T47D (cell line): ENCODE measurements around the gene PIP5K1A.
"Not testable (repeated sequence)": the region's sequence is repeated elsewhere in the genome, so short reads cannot be mapped to it uniquely, and the experiment has no call there.

ENCODE experiments used
- DNase-seq, 2 experiments: peaks; one replicate each; pipeline versions ENCODE4 v3.0.0 to v3.0.0-alpha.2; 2011 to 2012; ENCODE audit warnings: low read depth in 1 of 2, low spot score in 1 of 2
- JUND ChIP-seq: IDR thresholded peaks from 2 replicates; pipeline ENCODE4 v1.6.1; 2012; ENCODE audit warnings: low read depth
- in situ Hi-C: cut with HindIII; loops from 2 replicates; pipeline ENCODE4 v1.10.0; 2016; ENCODE audit warnings: low sequenced_read_pairs, low pct_unique_long_range_greater_than_20kb

The PIP5K1A gene

DNA sequence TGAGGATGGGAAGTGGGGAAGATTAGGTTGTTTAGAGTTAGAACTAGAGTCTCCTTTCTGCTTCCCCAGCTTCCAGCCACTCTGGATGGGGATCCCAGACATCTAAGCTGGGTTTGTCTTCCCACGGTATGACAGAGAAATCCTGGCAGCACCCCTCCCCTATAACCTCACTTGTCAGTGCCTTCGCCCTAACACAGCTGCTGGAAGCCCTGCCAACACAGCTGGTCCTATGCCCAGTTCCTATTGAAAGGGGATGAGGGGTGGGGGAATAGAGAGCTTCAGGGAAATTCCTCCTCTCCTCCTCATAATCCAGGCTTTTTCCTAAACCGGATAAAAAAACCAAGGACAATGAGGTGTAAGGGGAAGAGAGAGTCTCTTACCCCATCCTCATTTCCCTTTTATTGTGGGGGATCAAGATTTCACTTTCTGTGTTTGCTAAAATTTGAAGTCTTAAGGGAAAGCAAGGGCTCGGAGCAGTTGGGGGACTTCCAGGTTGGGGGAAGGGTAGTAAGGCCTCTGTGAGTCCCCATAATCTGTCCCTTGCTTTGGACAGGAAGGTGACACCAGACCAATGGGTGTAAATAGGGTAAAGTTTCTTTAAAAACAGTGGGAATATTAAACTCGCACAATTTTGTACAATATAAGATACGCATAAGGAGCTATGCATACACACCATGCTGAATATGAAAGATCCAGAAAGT is 23.2 kb upstream of the PIP5K1A start:
- in situ Hi-C loops: no loop called here
- no peak for DNase-seq
- no peak for TF ChIP-seq JUND

DNA sequence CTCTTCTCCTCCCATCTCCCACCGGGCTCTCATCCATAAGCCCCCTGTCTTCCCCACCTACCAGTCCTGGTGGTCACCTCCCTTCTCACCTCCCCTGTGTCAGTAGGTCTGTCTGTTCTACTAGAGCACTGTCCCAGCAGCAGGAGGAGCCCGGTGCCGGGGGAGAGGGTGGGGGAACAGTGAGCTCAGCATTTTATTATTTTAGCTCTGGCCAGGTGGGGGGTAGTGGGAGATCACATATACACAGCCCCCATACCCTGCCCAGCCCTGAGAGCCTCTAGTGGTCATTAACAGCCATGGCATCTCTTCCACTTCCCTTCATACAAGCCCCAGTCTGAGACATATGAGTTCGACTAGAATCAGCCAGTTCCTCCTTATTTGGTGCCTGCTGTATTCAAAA is 22.5 kb upstream of the PIP5K1A start, which contains the start of gene TMOD4:
TSS of gene TMOD4 (minus strand) at position 119 of the 400 bp plus-strand sequence. CDS start 1,106 bp downstream, outside the sequence.
- no peak for DNase-seq
- in situ Hi-C loops: no loop called here
- TF ChIP-seq JUND: no peak

DNA sequence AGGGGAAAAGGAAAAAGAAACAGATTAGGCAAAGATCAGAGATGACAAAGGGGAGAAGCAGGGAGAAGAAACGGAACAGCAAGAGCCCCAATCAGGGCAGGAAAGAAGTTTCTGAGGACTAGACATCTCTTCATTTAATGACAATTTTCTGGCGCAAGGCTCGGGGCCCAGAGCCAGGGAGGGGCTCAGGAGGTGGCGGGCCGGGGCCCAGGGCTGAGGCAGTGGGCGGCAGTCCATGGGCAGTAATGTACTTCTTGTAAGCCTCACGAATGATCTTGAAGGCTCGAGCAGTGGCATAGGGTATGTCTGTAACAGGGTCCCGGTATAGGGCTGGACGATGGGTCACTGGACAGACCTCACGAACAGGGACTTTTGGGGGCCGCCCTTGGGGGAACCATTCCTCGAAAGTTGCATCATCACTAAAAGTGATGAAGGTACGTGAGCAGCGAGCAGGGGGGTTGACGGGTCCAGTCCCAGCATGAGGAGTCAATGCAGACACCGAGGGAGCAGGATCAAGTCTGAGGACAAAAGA is 21.8 kb upstream of the PIP5K1A start:
- in situ Hi-C loops: no loop called here
- TF ChIP-seq JUND: no peak
- no peak for DNase-seq

DNA sequence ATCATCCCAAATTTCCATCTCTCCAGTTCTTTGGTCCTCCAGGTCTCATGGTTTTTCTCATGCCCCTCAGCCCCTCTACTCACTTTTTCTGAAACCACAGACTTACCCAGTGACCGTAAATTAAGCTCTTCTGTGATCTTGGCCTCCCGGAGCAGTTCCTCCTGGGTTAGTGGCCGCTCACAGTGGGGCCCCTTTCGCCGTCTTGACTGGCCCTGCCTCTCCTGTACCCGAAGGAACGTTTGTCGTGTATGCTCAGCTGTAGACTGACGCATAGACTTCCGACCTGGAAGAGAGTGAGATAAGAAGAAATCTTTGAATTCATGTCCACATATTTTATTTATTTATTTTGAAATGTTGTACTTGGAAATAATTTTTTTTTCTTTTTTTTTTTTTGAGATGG is 14.1 kb upstream of the PIP5K1A start:
- in situ Hi-C loops: no loop called here
- no peak for DNase-seq
- TF ChIP-seq JUND: no peak

DNA sequence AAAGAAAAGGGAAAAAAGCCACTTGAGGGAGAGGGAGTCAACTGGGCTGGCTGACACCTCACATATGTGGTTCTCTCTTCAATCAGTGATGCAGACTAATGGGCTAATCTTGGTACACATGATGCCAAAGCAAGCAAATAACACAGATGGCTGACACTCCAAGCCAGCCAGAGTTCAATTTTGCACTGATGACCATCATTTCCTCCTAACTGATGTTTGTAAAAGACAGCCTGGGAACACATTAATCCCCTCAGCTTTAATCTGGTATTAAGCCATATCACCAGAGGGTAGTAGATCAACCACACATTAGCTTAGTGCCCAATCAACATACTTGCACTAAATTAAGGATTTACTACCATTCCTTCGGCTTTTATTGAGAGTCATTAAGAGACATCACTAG is 11.1 kb upstream of the PIP5K1A start:
- TF ChIP-seq JUND: no peak
- in situ Hi-C loops: no loop called here
- no peak for DNase-seq

DNA sequence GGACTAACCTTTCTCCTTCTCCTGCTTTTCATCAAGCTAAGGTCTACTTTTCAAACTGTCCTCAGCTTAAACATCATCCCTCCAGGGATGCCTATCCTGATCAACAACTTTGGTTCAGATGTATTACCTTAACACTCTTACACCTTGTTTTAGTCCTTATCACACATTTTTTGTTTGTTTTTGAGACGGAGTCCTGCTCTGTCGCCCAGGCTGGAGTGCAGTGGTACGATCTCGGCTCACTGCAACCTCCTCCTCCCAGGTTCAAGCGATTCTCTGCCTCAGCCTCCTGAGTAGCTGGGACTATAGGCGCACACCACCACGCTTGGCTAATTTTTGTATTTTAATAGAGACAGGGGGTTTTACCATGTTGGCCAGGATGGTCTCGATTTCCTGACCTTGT is 9.7 kb upstream of the PIP5K1A start:
- in situ Hi-C loops, DNase-seq: not testable (repeated sequence)

DNA sequence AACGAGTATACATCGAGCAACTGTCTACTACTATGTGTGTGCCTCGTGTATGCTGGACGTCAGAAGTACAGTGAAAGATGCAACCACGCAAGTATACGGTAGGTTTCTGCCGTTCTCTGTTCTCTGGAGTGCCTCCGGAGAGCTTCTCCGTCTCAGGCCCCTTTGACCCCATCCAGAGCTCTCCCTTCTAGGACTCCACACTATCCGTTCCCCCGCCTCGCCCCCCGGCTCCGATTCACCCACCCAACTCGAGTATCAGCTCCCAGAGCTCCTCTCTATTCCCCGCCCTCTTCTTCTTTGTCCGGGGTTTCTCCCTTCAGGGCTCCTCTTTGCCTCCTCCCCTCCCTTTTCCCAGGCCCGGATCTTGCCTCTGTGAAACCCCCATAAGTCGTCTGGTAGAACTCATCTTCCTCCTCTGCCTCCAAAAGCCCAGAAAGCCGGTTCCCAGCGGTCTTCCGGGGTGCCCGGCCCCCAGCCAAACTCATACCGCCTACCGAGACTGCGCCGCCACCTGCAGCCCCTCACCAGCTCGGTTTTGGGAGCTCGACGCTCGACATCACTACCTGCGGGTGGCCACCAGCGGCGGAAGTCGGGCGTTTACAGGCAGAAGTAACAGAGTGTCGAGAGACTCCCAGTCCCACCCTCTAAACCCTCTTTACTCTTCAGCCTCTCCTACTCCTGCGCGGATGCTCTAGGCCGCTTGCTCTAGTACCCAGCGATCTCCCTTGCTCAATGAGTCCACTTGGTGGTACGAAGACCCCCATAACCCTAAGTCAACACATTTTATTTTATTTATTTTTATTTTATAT is 8.5 kb upstream of the PIP5K1A start, which contains the start of gene VPS72:
TSS of gene VPS72 (minus strand) at position 561 of the 809 bp plus-strand sequence. CDS start at position 485, 76 bp downstream.
- in situ Hi-C loops: no loop called here
- DNase-seq: peak; percentile 82 to 93
- no peak for TF ChIP-seq JUND

DNA sequence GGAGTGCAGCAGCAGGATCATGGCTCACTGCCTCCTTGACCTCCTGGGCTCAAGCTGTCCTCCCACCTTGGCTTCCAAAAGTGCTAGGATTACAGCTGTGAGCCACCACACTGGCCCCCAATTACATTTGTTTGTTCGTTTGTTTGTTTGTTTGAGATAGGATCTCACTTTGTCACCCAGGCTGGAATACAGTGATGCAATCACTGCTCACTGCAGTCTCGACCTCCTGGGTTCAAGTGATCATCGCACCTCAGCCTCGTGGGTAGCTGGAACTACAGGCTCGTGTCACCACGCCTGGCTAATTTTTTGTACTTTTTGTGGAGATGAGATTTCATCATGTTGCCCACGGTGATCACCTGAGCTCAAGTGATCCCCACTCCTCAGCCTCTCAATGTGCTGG is 6.3 kb upstream of the PIP5K1A start:
- no peak for TF ChIP-seq JUND
- in situ Hi-C loops: no loop called here
- peak in 1 of 2 experiments; percentile 37 for DNase-seq

DNA sequence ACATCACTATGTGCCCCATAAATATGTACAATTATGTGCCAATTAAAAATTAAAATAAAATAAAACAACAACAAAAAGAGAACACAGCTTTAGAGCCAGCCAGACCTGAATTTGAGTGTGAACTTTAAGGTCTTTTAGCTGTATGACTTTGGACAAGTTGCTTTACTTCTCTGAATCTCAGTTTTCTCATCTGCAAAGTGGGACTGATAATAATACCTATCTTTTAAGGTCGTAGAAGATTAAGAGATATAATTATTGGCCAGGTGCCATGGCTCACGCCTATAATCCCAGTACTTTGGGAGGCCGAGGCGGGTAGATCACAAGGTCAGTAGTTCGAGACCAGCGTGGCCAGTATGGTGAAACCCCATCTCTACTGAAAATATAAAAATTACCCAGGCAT is 5.0 kb upstream of the PIP5K1A start:
- in situ Hi-C loops: no loop called here
- TF ChIP-seq JUND: no peak
- no peak for DNase-seq

DNA sequence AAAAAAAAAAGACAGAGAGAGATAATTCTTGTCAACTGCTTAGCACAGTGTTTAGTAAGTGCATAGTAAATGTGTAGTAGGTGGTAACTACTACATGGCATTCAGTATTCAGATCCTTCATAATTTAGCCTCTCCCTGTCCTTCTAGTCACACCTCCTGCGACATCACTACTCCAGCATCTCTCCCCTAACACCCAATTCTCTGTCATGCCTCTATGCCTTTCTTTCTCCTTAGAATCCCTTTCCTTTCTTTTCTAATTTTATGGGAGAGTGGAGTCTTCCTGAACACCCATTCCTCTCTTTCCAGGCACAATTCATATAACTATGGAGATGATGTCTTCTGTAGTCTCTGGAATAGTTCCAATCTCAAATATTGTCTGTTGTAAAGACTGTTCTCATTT is 4.5 kb upstream of the PIP5K1A start:
- in situ Hi-C loops: no loop called here
- peak in 1 of 2 experiments; percentile 36 for DNase-seq
- no peak for TF ChIP-seq JUND

DNA sequence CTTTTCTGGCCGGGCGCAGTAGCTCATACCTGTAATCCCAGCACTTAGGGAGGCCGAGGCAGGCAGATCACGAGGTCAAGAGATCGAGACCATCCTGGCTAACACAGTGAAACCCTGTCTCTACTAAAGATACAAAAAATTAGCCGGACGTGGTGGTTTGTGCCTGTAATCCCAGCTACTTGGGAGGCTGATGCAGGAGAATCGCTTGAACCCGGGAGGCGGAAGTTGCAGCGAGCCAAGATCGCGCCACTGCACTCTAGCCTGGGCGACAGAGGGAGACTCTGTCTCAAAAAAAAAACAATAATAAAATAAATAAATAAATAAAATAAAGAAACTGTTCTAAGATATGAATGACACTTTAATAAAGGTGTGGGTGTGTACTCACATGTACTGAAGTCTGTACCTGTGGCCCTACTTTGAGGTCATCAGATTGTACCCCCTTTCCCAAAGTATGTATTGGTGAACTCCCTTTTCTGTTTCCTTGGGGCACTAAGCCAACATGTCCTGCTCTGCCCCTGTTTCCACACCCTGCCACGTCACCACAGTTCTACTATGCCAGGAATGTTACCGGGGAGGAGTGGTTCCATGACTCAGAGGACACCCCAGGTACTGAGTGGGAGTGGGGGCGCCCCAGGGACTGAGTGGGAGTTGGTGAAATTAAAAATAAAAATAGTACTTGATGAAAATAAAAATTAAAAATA is 3.3 kb upstream of the PIP5K1A start:
- DNase-seq: peak; percentile 51 to 99
- in situ Hi-C loops: not testable (repeated sequence)
- TF ChIP-seq JUND: peak; percentile 78

DNA sequence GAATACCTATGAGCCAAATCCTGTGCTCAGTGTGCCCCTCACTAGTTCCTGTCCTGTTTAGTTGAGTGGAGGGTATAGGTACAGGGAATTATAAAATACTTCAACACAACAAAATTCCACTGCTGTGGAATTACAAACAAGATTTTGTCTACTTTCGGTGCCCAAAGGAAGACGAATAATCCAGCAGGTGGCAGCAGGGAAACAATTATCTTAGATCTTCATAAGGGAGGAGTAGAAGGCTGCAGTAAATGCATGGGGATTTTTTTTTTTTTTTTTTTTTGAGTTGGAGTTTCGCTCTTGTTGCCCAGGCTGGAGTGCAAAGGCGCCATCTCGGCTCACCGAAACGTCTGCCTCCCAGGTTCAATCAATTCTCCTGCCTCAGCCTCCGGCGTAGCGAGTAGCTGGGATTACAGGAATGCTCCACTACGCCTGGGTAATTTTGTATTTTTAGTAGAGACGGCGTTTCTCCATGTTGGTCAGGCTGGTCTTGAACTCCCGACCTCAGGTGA is 2.0 kb upstream of the PIP5K1A start:
- peak in 1 of 2 experiments; percentile 96 for DNase-seq
- no peak for TF ChIP-seq JUND
- in situ Hi-C loops: no loop called here

DNA sequence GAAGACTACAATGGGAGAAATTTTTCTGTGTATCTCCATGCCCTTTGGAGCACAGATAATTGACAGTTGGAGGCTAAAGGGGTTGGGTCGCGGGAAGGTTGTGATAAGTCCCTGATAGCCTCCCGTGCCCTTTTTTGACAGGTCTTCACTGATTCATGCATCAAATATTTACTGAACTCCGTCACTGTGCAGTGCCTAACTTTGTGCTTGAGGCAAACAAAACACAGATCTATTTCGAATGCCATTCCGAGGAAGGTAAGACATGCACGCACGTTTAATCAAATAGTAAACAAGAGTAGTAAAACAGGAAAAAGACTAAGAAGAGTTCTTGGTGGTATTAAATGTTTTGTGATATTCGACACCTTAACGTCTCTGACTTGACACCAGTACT is 494 bp upstream of the PIP5K1A start:
- DNase-seq: no peak
- no peak for TF ChIP-seq JUND
- in situ Hi-C loops: no loop called here
